ENCODE data around the gene TMEM269. TPM values are rescaled to one million over a fixed set of nuclear protein-coding genes. Genes with fewer than 3 reads are reported as not detected.

The TMEM269 gene
- total and polyA plus RNA-seq, 7 donors: 0.04 TPM; not detected in 6

DNA sequence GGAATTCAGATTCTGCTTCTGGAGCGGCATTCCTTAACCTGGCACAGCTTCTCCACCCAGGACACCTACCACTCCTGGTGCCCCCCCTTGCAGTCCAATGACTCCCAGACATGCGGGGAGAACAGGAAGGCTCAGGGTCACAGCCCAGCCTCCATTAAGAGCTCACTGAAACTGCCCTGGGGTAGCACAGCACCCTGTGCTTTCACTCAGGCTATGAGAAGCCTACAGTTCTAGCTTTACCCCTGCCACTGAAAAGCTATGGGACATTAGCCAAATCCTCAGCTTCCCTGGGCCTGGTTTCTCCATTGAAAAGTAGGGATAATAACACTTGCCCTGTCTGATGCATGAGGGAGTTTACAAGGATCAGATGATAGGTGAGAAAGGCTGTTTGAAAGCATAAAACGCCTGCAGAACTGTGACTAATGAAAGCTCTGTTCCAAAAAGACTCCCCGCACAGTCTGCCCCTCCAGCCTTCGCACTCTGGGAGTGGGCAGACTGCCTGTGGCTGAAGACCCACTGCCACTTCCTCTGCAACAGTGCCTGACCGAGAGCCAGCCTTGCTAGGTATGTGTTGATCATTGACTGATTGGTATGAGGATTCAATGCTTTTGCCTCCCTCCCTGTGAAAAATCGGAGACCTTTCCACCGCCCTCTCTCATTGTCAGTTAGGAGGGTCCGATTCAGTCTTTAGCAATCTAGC is 42.0 kb upstream of the TMEM269 start:
- peaks cover 0 to 23% (median 7%) of the 10 kb centered on the region in 4 donors for H3K36me3 ChIP-seq
- TF ChIP-seq, protein P1, sequence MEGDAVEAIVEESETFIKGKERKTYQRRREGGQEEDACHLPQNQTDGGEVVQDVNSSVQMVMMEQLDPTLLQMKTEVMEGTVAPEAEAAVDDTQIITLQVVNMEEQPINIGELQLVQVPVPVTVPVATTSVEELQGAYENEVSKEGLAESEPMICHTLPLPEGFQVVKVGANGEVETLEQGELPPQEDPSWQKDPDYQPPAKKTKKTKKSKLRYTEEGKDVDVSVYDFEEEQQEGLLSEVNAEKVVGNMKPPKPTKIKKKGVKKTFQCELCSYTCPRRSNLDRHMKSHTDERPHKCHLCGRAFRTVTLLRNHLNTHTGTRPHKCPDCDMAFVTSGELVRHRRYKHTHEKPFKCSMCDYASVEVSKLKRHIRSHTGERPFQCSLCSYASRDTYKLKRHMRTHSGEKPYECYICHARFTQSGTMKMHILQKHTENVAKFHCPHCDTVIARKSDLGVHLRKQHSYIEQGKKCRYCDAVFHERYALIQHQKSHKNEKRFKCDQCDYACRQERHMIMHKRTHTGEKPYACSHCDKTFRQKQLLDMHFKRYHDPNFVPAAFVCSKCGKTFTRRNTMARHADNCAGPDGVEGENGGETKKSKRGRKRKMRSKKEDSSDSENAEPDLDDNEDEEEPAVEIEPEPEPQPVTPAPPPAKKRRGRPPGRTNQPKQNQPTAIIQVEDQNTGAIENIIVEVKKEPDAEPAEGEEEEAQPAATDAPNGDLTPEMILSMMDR (IDR thresholded peaks at IDR 0.05): no peak
- TF ChIP-seq POLR2A (IDR thresholded peaks at IDR 0.05): no peak
- TF ChIP-seq EP300 (IDR thresholded peaks at IDR 0.05): no peak
- no peak for TF ChIP-seq POLR2AphosphoS5 (IDR thresholded peaks at IDR 0.05)
- no peak overlapping the region for H3K4me3 ChIP-seq
- no peaks in the 10 kb centered on the region for H3K4me1 ChIP-seq
- no peak overlapping the region for H3K27ac ChIP-seq
- no peak for DNase-seq
- no peaks in the 10 kb centered on the region for H3K27me3 ChIP-seq
- intact Hi-C loops (cut with DNase I): loop anchor here (10.0 kb wide), 1 partner anchor 168 kb away; no protein-coding TSS in a partner anchor
- no peaks in the 10 kb centered on the region for H3K9me3 ChIP-seq
- WGBS, 2 donors: 92 to 93% methylated on average over 9 of the region's 9 CpGs

- no peak for DNase-seq
- intact Hi-C loops (cut with DNase I): loop anchor here (10.0 kb wide), 1 partner anchor 169 kb away; no protein-coding TSS in a partner anchor
- TF ChIP-seq POLR2A (IDR thresholded peaks at IDR 0.05) (no peak), POLR2AphosphoS5 (IDR thresholded peaks at IDR 0.05) (no peak)
- TF ChIP-seq, protein P1 (IDR thresholded peaks at IDR 0.05): no peak
- Histone ChIP-seq H3K4me3 (no peak overlapping the region), H3K27me3 (no peaks in the 10 kb centered on the region), H3K36me3 (peaks cover 0 to 31% (median 13%) of the 10 kb centered on the region in 4 donors), H3K4me1 (no peaks in the 10 kb centered on the region), H3K9me3 (no peaks in the 10 kb centered on the region), H3K27ac (no peak overlapping the region)
- WGBS, 2 donors: 81 to 84% methylated on average over 21 of the region's 21 CpGs
Measured at GRCh38 chr1:42743317-42744147, 41.3 kb upstream of the TMEM269 start.

GRCh38 chr1:42744148-42744413 is 40.7 kb upstream of the TMEM269 start:
- WGBS, 2 donors: 92 to 95% methylated on average over 9 of the region's 9 CpGs
- intact Hi-C loops (cut with DNase I): loop anchor here (10.0 kb wide), 1 partner anchor 169 kb away; no protein-coding TSS in a partner anchor
- no peaks in the 10 kb centered on the region for H3K9me3 ChIP-seq

GRCh38 chr1:42745851-42746250 is 38.9 kb upstream of the TMEM269 start:
- 84 to 86% methylated on average over 8 of the region's 8 CpGs for WGBS, 2 donors
- Histone ChIP-seq H3K27ac (no peak overlapping the region), H3K4me3 (no peak overlapping the region), H3K4me1 (no peaks in the 10 kb centered on the region), H3K36me3 (peaks cover 0 to 50% (median 26%) of the 10 kb centered on the region in 4 donors), H3K9me3 (no peaks in the 10 kb centered on the region), H3K27me3 (no peaks in the 10 kb centered on the region)
- TF ChIP-seq POLR2A (IDR thresholded peaks at IDR 0.05) (no peak), EP300 (IDR thresholded peaks at IDR 0.05) (no peak), POLR2AphosphoS5 (IDR thresholded peaks at IDR 0.05) (no peak)
- TF ChIP-seq, protein P1 (IDR thresholded peaks at IDR 0.05): no peak
- intact Hi-C loops (cut with DNase I): loop anchor here (10.0 kb wide), 1 partner anchor 171 kb away; no protein-coding TSS in a partner anchor
- no peak for DNase-seq

More at GRCh38 chr1:42744148-42744413, 40.7 kb upstream of the TMEM269 start:
- DNase-seq: no peak
- Histone ChIP-seq H3K4me3 (no peak overlapping the region), H3K36me3 (peaks cover 0 to 36% (median 18%) of the 10 kb centered on the region in 4 donors), H3K27me3 (no peaks in the 10 kb centered on the region), H3K27ac (no peak overlapping the region), H3K4me1 (no peaks in the 10 kb centered on the region)
- TF ChIP-seq POLR2A (IDR thresholded peaks at IDR 0.05): no peak
- no peak for TF ChIP-seq EP300 (IDR thresholded peaks at IDR 0.05)
- no peak for TF ChIP-seq POLR2AphosphoS5 (IDR thresholded peaks at IDR 0.05)
- TF ChIP-seq, protein P1 (IDR thresholded peaks at IDR 0.05): no peak
